KOPT-K1 (cell line): ENCODE measurements around the gene RANBP3.

Experiments used
- H3K27ac ChIP-seq: fragments of 200-600 bp; sonication (generic); 2 replicates; pipeline ENCODE4 v1.5.1; 2016; ENCODE audit warnings: antibody characterized with exemption, mild to moderate bottlenecking, low read depth, low read length; ENCODE audit not compliant: poor library complexity, severe bottlenecking
- H3K36me3 ChIP-seq: fragments of 200-600 bp; sonication (generic); 2 replicates; pipeline ENCODE4 v1.5.1; 2017; ENCODE audit warnings: antibody characterized with exemption, mild to moderate bottlenecking, low read length, moderate library complexity; ENCODE audit not compliant: insufficient read depth
- H3K9me3 ChIP-seq: fragments of 200-600 bp; sonication (generic); 2 replicates; pipeline ENCODE4 v1.5.1; 2017; ENCODE audit warnings: antibody characterized with exemption, low read length, mild to moderate bottlenecking; ENCODE audit not compliant: insufficient read depth, poor library complexity, severe bottlenecking

The RANBP3 gene

GRCh38 chr19:5956728-5957127, 21.2 kb downstream of the RANBP3 start:
- Histone ChIP-seq H3K9me3 (no peaks in the 10 kb centered on the region), H3K36me3 (peaks cover 8% of the 10 kb centered on the region), H3K27ac (no peak overlapping the region)

DNA sequence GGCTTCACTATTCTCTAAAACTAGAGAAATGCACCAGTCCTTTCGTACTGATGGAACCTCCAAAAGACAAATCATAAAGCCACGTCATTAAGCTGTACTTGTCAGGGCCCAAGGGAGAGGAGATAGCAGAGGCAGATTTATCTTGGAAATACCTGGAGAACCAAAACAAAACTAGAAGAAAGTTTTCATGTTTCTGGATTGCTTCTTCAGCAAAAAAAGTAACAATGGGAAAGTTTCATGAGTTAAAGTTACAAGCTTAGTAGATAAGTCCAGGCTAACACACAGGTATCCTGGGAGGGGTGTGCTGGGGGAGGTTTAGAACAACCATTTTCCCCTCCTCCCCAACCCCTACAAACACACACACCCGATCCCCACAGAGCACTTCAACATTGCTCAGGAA, 21.6 kb downstream of the RANBP3 start:
- no peak overlapping the region for H3K27ac ChIP-seq
- H3K9me3 ChIP-seq: no peaks in the 10 kb centered on the region
- peaks cover 12% of the 10 kb centered on the region for H3K36me3 ChIP-seq

DNA sequence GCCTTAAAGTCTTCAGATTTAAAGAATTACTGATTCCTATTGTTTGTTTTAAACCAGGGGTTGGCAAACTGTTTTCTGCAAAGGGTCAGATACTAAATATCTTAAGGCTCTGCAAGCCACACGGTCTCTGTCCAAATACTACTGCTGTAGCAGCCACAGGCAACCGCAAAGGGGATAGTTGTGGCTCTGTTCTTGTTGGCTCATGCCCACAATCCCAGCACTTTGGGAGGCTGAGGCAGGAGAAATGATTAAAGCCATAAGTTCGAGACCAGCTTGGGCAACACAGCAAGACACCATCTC, 22.4 kb downstream of the RANBP3 start:
- Histone ChIP-seq H3K36me3 (peaks cover 12% of the 10 kb centered on the region), H3K27ac (no peak overlapping the region)

DNA sequence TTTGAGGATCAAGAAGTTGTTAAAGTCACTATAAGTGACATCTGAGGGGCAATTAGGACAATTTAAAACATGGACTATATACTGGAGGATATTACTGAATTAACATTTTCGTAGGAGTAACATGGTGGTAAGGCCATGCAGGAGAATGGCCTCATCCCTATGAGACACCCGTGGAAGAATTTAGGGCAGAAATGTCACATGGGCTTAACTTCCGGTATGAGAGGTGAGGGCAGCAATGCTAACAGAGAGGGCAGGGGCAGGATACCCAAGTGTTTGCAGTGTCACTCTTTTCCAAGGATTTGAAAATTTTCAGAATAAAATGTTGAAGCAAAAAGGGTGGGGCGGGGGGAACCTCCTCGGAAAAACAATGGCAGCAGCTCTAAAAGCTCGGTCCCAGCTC, 23.6 kb downstream of the RANBP3 start:
- Histone ChIP-seq H3K9me3 (no peaks in the 10 kb centered on the region), H3K36me3 (peaks cover 18% of the 10 kb centered on the region), H3K27ac (peak overlapping the region; percentile 46)

More for the DNA sequence above, 22.4 kb downstream of the RANBP3 start:
- H3K9me3 ChIP-seq: no peaks in the 10 kb centered on the region

- peak overlapping the region; percentile 46 for H3K27ac ChIP-seq
- peaks cover 23% of the 10 kb centered on the region for H3K36me3 ChIP-seq
- no peaks in the 10 kb centered on the region for H3K9me3 ChIP-seq
Observed at GRCh38 chr19:5953680-5954213, 24.2 kb downstream of the RANBP3 start.

DNA sequence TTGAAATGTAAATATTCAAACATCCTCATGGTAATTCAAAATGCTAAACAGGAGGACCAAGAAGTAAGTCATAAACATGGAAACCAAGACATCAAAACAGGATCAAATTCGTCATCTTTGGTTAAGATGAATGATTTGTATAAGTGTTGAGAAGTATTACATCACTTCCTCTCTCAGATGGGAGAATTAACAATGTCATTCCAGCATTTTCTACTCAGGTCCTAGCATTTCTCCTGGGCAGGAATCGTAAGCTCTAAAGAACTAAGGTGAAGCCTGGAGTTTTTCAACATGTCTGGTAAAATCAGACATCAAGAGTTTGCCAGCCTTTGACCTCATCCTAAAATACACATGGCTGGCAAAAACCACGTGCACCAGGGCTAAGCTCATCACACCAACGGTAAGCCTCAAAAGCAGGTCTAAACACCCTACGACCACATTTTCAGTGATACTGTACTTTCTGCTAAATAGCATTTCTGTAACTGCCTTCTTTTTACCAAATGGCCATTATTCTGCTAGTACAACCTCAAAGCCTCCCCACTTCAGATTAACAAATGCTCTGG, 24.8 kb downstream of the RANBP3 start:
- Histone ChIP-seq H3K36me3 (peaks cover 28% of the 10 kb centered on the region), H3K9me3 (no peaks in the 10 kb centered on the region), H3K27ac (peak overlapping the region; percentile 46)

- Histone ChIP-seq H3K27ac (peak overlapping the region; percentile 46), H3K36me3 (peaks cover 34% of the 10 kb centered on the region), H3K9me3 (no peaks in the 10 kb centered on the region)
Observed at GRCh38 chr19:5952193-5953029, 25.5 kb downstream of the RANBP3 start.

DNA sequence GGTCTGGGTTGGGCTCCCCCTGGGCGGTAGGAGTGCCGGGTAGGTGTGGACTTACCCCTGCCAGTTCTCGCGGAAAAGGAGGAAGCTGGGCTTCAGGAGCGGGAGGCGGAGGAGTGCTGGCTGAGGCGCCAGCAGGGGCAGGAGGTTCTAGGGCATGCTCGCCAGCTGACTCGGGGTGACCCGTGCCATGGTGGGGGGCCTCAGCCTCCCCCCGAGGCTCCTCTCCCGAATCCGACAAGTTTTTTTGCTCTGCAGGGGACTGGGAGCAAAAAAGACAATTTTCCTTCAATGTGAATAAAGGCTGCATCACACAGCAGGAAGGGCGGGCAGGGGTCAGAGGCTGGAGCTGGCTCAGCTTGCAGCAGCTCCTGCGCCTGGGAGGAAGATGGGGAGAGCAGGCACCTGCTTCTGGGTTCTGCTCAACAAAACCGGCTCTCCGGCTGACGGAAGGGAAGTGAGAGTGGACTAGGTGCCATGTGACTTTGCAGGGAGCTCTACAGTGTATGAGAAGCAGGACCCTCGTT, 26.5 kb downstream of the RANBP3 start:
- Histone ChIP-seq H3K36me3 (peaks cover 41% of the 10 kb centered on the region), H3K9me3 (no peaks in the 10 kb centered on the region), H3K27ac (no peak overlapping the region)

DNA sequence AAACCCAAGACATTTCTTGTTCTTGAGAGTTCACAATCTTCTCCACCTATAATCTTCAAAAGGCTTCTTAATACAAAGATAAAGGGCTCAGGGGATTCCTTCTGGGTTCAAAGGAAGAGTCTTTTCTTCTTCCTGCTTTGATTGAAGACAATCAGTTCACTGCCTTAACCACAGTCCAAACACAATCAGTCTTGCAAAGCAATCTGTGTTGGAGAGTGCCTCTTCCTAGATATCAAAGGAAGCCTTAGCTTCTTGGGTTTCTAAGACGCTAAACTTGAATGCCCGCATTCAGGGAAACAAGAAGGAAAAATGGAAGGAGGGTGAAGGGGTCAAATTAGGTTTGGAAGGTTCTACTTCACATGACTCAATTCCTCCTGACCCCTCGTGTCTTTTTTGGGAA, 27.2 kb downstream of the RANBP3 start:
- Histone ChIP-seq H3K27ac (no peak overlapping the region), H3K9me3 (no peaks in the 10 kb centered on the region), H3K36me3 (peaks cover 48% of the 10 kb centered on the region)

DNA sequence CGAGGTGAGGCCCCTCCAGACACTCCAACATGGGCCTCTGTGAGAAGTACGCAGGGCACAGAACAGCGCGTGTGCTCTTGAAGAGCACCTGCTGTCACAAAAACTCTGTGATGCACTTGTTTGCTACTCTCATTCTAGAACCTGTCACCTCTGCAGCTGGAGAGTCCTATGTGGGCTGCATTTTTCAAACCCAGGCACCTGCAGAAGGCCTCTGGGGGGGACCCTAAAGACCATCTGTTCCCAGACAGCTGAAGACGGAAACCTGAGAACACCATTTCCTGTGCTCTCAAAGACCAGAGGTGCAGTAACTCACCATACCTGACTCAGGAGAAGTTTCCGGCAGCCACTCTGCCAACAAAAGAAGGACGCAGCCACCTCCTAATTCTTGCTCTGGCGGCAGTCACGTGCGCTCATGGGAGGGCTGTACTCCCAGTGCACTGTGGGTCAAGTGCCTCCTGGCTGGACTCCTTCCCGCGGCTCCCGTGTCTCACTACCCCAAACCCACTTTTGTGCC, 28.1 kb downstream of the RANBP3 start:
- Histone ChIP-seq H3K36me3 (peaks cover 57% of the 10 kb centered on the region), H3K27ac (peak overlapping the region; percentile 44), H3K9me3 (no peaks in the 10 kb centered on the region)

- Histone ChIP-seq H3K36me3 (peaks cover 65% of the 10 kb centered on the region), H3K9me3 (no peaks in the 10 kb centered on the region), H3K27ac (peak overlapping the region; percentile 44)
Observed at GRCh38 chr19:5948752-5949564, 29.0 kb downstream of the RANBP3 start.

- Histone ChIP-seq H3K9me3 (no peaks in the 10 kb centered on the region), H3K36me3 (peaks cover 72% of the 10 kb centered on the region), H3K27ac (no peak overlapping the region)
Observed at GRCh38 chr19:5947435-5947834, 30.5 kb downstream of the RANBP3 start.

DNA sequence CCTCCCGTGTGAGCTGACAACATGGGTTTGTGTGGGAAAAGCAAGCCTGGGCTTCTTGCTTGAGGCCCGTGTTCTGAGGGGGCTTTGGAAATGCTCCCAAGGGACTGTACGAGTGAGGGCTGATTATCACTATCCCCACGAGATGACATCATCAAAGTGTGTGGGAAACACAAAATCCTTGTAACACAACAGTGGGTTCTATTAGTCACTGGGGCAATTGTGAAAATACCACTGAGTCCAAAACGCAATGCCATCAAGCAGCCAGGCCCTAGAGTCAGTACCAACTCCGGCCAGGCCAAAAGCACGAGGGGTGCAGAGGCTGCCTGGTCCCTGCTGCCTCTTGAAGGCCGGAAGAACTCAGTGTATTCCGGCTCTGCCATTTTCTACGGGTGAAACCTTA, 34.3 kb downstream of the RANBP3 start:
- peaks cover 87% of the 10 kb centered on the region for H3K36me3 ChIP-seq
- no peaks in the 10 kb centered on the region for H3K9me3 ChIP-seq
- no peak overlapping the region for H3K27ac ChIP-seq

- Histone ChIP-seq H3K27ac (no peak overlapping the region), H3K9me3 (no peaks in the 10 kb centered on the region), H3K36me3 (peaks cover 89% of the 10 kb centered on the region)
Observed at GRCh38 chr19:5943045-5943444, 34.9 kb downstream of the RANBP3 start.

- no peak overlapping the region for H3K27ac ChIP-seq
- no peaks in the 10 kb centered on the region for H3K9me3 ChIP-seq
- H3K36me3 ChIP-seq: peaks cover 92% of the 10 kb centered on the region
Observed at GRCh38 chr19:5941673-5942072, 36.3 kb downstream of the RANBP3 start.
